Right lobe of liver (tissue), 6 donors: Measurements from ENCODE around the gene PCYT1A. TPM values are rescaled to one million over a fixed set of nuclear protein-coding genes. Genes with fewer than 3 reads are reported as not detected.
"Not testable (repeated sequence)": the region's sequence is repeated elsewhere in the genome, so short reads cannot be mapped to it uniquely, and the experiment has no call there.

Experiments used
- ATAC-seq, 4 donors: fragments of 200-7000 bp; cut with Tn5 transposase; one replicate each; pipeline ENCODE4 v1.9.1; 2020; ENCODE audit warnings: mild to moderate bottlenecking in 4 of 4, moderate library complexity in 4 of 4
- DNase-seq, 3 donors: peaks; one replicate each; pipeline ENCODE4 v3.0.0-alpha.2; 2020
- H3K27ac ChIP-seq, 3 donors: fragments of 200-600 bp; one replicate each; pipeline ENCODE4 v1.8.0; 2022
- H3K27me3 ChIP-seq, 2 donors: fragments of 200-600 bp; one replicate each; pipeline ENCODE4 v1.8.0; 2022
- H3K36me3 ChIP-seq, 4 donors: fragments of 200-600 bp; sonication (generic) in 1 of 4; one replicate each; pipeline versions ENCODE4 v1.5.1 to v1.8.0; 2017 to 2022; ENCODE audit warnings: control low read depth in 1 of 4
- H3K4me1 ChIP-seq, 4 donors: fragments of 200-600 bp; sonication (generic) in 1 of 4; one replicate each; pipeline versions ENCODE4 v1.5.1 to v1.8.0; 2017 to 2022; ENCODE audit warnings: control low read depth in 1 of 4
- H3K4me3 ChIP-seq, 3 donors: fragments of 200-600 bp; one replicate each; pipeline ENCODE4 v1.8.0; 2022
- H3K9me3 ChIP-seq, 4 donors: fragments of 200-600 bp; sonication (generic) in 1 of 4; one replicate each; pipeline versions ENCODE4 v1.5.1 to v1.8.0; 2017 to 2022; ENCODE audit warnings: control low read depth in 1 of 4
- POLR2A ChIP-seq: fragments of 450-650 bp; IDR thresholded peaks from one replicate; pipeline ENCODE4 v1.6.1; 2017; ENCODE audit warnings: antibody characterized with exemption, mild to moderate bottlenecking
- WGBS: methylation state at CpG from one replicate; pipeline ENCODE4 v1.1.6; 2018; ENCODE audit warnings: low coverage, low lambda C conversion rate; ENCODE audit not compliant: insufficient coverage; ENCODE audit errors: missing lambda C conversion rate; 5-methylcytosine and 5-hydroxymethylcytosine counted together
- intact Hi-C, 2 donors: fragments of 100-400 bp; cut with DNase I; formaldehyde crosslinking; loops; one replicate each; pipeline versions ENCODE4 v1.11.2 to v1.14.1; 2022
- total RNA-seq, 6 experiments: library from RNA; depleted of rRNA in 2 of 6; stranded (reverse); fragments of >200 nt in 2 of 6; fragmentation: NEBNext Ultra II Directional in 3 of 6; extraction: Animal tissue kit (Norgen Biotek cat#: 25700) in 3 of 6; gene quantifications; one replicate each; pipeline versions ENCODE4 v1.1.0 to v1.2.4, GENCODE V29; 2016 to 2023
- TF ChIP-seq, protein P1 (sequence below), 4 donors: fragments of 200-600 bp in 3 of 4; fragments of 450-650 bp in 1 of 4; IDR thresholded peaks; one replicate each; pipeline versions ENCODE4 v1.5.1 to v1.8.0; 2016 to 2022; ENCODE audit warnings: antibody characterized with exemption in 4 of 4, mild to moderate bottlenecking in 2 of 4
- donor health status: DM: no; HTN: yes; CAD: no.
- donor health status: DM: no; HTN: no; CAD: no.
- donor health status: DM: no; HTN: no; CAD: no.
- donor health status: DM: no; HTN: yes; CAD: no.
- donor health status: DM: no; HTN: yes; CAD: no.

PCYT1A gene
- total RNA-seq, 6 experiments from 2014 or later: 20.8 to 43.2 (median 28.8) TPM

DNA sequence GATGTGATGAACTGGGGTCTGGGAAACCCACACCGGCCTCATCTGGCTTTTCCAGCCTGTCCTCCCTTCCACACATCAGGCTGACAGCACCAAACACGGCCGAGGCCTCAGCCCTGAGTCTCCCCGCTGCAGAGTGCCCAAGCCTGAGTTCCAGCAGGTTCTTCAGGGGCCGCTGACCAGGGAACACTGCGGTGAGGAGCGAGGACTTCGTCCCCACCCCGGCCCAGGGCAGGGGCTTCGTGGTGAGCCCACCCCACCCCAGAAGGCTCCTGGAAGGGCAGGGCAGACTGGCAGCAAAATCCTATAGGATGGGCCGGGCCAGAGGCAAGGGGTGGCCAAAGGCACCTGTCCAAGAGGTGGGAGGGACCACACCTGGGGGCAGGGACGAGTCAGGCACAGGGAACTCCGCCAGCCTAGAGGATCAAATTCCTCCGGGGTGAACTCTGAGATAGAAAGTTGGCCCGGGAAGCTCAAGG is 71.4 kb downstream of the PCYT1A start, which contains the start of gene SLC51A:
Gene SLC51A (plus strand): TSS at position 446 of the 476 bp plus-strand sequence. CDS start 179 bp downstream, outside the sequence.
- 26% methylated on average over 12 of the region's 15 CpGs for WGBS
- intact Hi-C loops: no loop called here
- H3K4me3 ChIP-seq: peak within 1 kb of the TSS; percentile 55 to 69 (median 66)
- DNase-seq: peak; percentile 80 to 84 (median 84)
- H3K27ac ChIP-seq: peak within 1 kb of the TSS; percentile 29 to 79 (median 43)
- ATAC-seq: peak; percentile 65 to 77 (median 74)
- peaks cover 0 to 50% (median 19%) of the 10 kb centered on the region in 4 donors for H3K4me1 ChIP-seq
- H3K9me3 ChIP-seq: no peaks in the 10 kb centered on the region
- no peaks in the 10 kb centered on the region for H3K36me3 ChIP-seq
- TF ChIP-seq POLR2A: no peak
- TF ChIP-seq, protein P1, sequence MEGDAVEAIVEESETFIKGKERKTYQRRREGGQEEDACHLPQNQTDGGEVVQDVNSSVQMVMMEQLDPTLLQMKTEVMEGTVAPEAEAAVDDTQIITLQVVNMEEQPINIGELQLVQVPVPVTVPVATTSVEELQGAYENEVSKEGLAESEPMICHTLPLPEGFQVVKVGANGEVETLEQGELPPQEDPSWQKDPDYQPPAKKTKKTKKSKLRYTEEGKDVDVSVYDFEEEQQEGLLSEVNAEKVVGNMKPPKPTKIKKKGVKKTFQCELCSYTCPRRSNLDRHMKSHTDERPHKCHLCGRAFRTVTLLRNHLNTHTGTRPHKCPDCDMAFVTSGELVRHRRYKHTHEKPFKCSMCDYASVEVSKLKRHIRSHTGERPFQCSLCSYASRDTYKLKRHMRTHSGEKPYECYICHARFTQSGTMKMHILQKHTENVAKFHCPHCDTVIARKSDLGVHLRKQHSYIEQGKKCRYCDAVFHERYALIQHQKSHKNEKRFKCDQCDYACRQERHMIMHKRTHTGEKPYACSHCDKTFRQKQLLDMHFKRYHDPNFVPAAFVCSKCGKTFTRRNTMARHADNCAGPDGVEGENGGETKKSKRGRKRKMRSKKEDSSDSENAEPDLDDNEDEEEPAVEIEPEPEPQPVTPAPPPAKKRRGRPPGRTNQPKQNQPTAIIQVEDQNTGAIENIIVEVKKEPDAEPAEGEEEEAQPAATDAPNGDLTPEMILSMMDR (IDR thresholded peaks at IDR 0.05): no peak
- no peaks in the 10 kb centered on the region for H3K27me3 ChIP-seq

DNA sequence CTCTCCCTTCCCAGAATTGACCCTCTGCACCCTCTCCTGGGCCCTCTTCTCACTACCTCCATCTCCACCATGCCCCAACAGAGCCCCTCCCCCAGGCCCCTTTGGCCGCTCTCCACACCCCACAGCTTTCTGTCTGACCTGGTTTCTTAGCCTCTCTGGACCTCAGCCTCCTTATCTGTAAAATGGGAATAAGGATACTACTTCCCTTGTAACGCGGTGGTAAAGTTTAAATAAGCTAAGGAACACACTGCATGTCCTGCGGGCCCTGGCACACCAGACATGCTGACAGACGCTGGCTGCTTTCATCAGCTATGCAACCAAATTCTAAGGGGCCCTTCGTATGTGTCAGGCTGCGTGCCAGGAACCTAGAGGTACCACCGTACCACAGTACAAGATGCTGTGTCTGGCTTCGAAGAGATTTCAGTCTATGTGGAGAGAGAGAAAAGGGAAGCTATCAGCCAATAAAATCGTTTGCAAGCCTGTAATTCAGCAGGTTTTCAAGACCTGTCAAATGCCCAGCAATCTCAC is 72.0 kb downstream of the PCYT1A start:
- Histone ChIP-seq H3K27me3 (no peaks in the 10 kb centered on the region), H3K27ac (peak overlapping the region in 2 of 3 donors; percentile 43 to 79), H3K4me1 (peaks cover 0 to 50% (median 19%) of the 10 kb centered on the region in 4 donors), H3K36me3 (no peaks in the 10 kb centered on the region), H3K4me3 (no peak overlapping the region), H3K9me3 (no peaks in the 10 kb centered on the region)
- DNase-seq: no peak
- TF ChIP-seq POLR2A: no peak
- TF ChIP-seq, protein P1 (IDR thresholded peaks at IDR 0.05): no peak
- whole genome bisulfite sequencing: 51% methylated on average over 10 of the region's 10 CpGs
- intact Hi-C loops: no loop called here
- no peak for ATAC-seq

DNA sequence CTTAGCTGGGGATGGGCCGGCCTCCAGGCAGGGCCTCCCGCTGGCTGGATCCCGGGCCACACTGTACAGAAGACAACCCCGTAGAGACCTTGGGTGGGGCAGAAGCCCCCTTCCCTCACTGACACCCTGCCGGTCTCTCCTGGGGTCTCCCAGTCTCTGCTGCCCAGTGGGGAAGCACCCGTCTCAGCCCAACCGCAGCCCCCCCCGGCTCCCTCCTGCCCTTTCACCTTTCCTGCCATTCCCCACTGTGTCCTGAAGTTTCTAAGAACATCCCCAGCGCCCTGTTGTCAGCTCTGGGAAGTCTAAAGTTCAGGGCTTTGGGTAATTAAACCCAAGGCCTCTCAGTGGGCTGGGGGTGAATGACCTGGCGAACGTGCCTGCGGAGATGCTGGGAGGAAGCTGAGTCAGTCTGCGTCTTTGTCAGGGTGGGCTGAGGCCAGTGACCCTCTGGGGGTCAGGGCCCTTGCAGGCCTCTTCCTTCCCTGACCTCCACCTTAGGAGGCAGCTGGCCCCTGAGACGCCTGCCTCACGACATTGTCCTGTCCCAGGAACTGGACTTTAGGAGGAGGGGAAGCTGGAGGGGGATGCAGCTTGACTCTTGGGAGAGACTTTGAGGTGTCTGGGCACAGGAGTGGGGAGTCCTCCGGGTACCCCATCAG is 72.6 kb downstream of the PCYT1A start:
- WGBS: 30% methylated on average over 6 of the region's 16 CpGs
- Histone ChIP-seq H3K9me3 (no peaks in the 10 kb centered on the region), H3K27ac (peak overlapping the region; percentile 43 to 79 (median 68)), H3K4me3 (no peak overlapping the region), H3K4me1 (peaks cover 0 to 50% (median 19%) of the 10 kb centered on the region in 4 donors), H3K36me3 (no peaks in the 10 kb centered on the region), H3K27me3 (no peaks in the 10 kb centered on the region)
- DNase-seq (peak; percentile 74 to 87 (median 86)), ATAC-seq (peak; percentile 57 to 75 (median 68))
- TF ChIP-seq POLR2A: no peak
- TF ChIP-seq, protein P1 (IDR thresholded peaks at IDR 0.05): no peak
- intact Hi-C loops: no loop called here

DNA sequence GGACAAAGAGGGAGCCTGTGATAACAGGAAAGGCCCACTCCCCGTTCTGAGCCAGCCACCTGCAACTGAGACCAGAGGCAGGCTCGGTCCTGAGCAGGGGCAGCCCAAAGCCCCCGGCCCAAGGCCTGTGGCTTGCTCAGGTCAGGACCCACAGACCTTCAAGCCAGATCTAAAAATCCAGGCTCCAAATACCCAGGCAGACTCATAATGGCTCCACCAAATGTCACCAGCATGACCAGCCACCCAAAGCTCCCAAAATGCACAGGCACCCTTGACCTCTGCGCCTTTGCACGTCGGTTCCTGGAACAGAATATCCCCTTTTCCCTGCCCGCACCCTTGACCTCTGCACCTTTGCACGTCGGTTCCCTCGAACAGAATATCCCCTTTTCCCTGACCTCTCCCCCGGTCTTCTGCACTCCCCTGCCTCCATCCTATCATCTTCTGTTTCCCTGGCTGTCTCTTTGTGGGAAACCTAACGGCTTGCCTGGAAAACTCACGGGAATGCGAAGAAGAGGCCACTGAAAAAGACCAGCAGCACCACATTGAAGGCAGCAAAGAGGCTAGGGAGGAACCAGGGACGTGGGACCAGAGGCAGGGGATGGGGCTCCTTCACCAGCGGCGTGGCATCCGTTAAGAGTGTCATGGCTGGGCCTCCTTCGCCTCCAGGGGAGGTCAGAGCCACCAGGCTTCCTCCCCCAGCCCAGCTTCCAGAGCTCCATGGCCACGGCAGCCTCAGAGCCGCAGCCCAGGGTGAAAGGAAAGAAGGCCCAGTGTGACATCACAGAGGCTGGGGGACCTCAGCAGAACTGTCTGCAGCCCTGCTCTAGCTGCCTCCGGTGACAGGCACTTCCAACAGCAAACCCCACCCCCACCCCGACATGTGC is 76.6 kb downstream of the PCYT1A start, which contains the start of gene ZDHHC19:
Gene ZDHHC19 (minus strand): TSS at position 728 of the 884 bp plus-strand sequence. CDS start 85 bp downstream, at position 643.
- DNase-seq: peak in 1 of 3 donors; percentile 14
- H3K4me1 ChIP-seq: peaks cover 0 to 27% (median 10%) of the 10 kb centered on the region in 4 donors
- H3K27me3 ChIP-seq: no peaks in the 10 kb centered on the region
- no peak within 1 kb of the TSS for H3K4me3 ChIP-seq
- no peaks in the 10 kb centered on the region for H3K9me3 ChIP-seq
- H3K36me3 ChIP-seq: no peaks in the 10 kb centered on the region
- H3K27ac ChIP-seq: no peak within 1 kb of the TSS
- intact Hi-C loops: no loop called here
- TF ChIP-seq POLR2A: no peak
- TF ChIP-seq, protein P1 (IDR thresholded peaks at IDR 0.05): no peak
- ATAC-seq: no peak
- 66% methylated on average over 11 of the region's 23 CpGs for WGBS

DNA sequence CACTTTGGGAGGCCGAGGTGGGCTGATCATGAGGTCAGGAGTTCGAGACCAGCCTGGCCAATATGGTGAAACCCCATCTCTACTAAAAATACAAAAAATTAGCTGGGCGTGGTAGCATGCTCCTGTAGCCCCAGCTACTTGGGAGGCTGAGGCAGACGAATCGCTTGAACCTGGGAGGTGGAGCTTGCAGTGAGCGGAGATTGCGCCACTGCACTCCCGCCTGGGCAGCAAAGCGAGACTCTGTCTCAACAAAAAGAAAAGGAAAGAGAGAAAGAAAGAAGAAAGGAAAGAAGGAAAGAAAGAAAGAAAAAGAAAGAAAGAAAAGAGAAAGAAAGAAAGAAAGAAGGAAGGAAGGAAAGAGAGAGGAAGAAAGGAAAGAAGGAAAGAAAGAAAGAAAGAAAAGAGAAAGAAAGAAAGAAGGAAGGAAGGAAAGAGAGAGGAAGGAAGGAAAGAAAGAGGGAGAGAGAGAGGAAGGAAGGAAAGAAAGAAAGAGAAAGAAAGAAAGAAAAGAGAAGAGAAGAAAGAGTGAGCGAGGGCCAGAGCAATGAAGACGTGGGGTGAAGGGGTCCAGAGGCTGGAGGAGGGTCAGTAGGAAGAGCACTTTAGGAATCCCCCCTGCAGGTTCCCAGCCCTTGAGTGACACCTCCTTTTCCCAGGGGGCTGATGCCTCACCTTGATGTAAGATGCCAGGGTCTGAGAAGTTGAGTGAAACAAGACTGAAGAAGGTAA is 77.4 kb downstream of the PCYT1A start:
- WGBS: 66% methylated on average over 5 of the region's 11 CpGs
- not testable (repeated sequence) for H3K9me3 ChIP-seq, ATAC-seq

More for the DNA sequence above, 77.4 kb downstream of the PCYT1A start:
- H3K36me3 ChIP-seq, DNase-seq, H3K4me3 ChIP-seq, H3K27me3 ChIP-seq, H3K27ac ChIP-seq, intact Hi-C loops: not testable (repeated sequence)
- H3K4me1 ChIP-seq: peaks cover 0 to 22% (median 6%) of the 10 kb centered on the region in 4 donors
